ENCODE measurements around the gene RFX1.
"Not testable (repeated sequence)": the region's sequence is repeated elsewhere in the genome, so short reads cannot be mapped to it uniquely, and the experiment has no call there.

GRCh38 chr19:14042659-14043608, 36.8 kb upstream of the RFX1 start:
- TF ChIP-seq HMGA2, ZMAT4 (CRISPR knock-in tag; IDR thresholded peaks at IDR 0.05): not testable (repeated sequence)
- TF ChIP-seq CTCF (IDR thresholded peaks at IDR 0.05), result peak; percentile 43
